Posterior cingulate gyrus (tissue), 11 donors: ENCODE data around the gene ZNF549.

Experiments used
- DNase-seq, 10 donors: peaks; one replicate each; pipeline versions ENCODE4 v3.0.0 to v3.0.0-alpha.2; 2020 to 2021; ENCODE audit warnings: mixed read lengths in 3 of 10
- intact Hi-C: fragments of 100-400 bp; cut with DNase I; formaldehyde crosslinking; loops from one replicate; pipeline ENCODE4 v1.15.1; 2023

The ZNF549 gene

DNA sequence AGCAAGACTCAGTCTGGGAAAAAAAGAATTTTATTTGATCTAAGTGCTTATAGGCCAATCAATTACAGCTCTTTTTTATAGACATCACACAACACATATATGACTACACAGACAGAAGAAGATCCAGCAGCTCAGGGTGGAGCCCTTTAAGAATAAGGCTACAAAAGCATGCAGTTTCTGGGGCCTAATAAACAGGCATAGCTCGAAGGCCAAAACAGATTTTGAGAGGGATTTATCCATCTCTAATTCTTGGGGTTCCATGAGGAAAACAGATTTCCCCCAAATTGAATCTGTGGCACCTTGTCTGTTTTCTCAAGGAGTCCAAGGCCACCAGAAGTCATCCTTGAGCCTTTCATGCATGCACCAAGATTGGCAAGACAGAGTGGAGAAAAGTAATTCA lies 36.4 kb downstream of the ZNF549 start:
- no peak for DNase-seq
- intact Hi-C loops: no loop called here

DNA sequence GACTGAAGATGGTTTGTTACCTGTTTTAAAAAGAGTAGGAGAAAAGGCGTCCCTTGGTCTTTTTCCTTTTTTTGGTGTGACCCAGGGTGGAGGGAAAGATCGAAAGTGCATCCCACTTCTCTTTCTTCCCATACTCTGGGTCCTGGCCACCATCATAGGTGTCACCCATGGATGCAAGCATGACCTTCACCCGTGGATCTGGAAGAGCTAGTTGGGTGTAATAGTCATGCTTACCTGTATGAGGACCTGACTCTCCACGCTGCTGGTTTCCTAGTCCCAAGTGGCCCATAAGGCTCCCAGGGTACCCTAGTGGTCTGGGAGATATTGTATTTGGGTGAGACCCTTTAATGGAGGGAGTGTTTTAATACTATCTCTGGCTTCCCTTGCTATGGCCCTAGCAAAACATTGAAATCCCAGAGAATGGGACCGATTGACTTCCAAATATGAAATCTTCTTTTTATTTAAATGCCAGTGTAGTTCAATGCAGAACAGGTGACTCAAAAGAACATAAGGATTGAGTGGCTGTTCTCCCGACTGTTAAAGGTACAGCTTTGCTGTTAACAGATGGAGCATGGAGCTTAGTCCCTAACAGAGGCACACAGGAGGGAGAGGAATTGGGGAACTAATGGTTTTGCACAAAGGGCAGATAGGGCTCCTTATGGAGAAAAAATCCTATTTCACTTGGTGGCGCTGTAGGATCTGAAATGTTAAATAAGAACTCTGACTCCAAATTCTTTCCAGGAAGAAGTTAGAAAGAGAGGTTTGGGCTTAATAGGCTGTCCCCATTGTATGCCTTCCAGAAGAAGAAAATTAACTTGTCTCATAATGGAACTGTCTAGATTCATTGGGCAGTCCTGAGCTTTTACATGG lies 39.5 kb downstream of the ZNF549 start:
- intact Hi-C loops: no loop called here
- DNase-seq: no peak

DNA sequence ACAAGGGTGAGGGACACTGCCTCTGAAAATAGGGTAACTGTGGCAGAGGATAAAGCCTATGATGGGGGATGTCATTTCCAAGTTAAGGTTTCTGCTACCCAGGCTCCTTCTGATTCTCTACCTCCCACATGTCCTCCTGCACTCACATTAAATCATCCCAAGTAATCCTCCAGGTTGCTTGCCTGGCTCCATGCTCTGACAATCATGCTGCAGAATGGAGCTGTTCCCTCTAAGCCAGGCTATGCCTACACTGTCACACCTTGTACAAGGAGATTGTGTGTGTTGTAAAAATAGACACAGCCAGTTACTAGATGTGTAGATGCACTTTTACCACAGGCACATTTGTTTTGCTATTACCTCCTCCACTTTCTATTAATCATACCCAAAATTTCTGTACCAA lies 43.6 kb downstream of the ZNF549 start:
- no peak for DNase-seq
- intact Hi-C loops: no loop called here

DNA sequence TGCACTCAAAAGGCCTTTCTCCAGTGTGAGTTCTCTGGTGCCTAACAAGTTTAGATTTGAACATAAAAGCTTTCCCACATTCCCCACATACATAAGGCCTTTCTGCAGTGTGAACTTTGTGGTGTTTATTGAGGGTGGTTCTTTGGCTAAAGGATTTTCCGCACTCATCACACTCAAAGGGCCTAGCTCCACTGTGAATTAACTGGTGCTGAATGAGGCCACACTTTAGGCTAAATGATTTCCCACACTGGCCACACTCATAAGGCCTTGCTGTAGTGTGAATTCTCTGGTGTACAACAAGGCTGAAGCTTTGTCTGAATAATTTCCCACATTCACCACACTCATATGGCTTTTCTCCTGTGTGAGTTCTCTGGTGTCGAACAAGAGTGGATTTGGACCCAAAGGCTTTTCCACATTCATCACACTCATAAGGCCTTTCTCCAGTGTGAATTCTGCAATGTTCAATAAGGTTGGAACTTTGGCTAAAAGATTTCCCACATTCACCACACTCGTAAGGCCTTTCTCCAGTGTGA lies 45.3 kb downstream of the ZNF549 start:
- DNase-seq: no peak
- intact Hi-C loops: no loop called here

DNA sequence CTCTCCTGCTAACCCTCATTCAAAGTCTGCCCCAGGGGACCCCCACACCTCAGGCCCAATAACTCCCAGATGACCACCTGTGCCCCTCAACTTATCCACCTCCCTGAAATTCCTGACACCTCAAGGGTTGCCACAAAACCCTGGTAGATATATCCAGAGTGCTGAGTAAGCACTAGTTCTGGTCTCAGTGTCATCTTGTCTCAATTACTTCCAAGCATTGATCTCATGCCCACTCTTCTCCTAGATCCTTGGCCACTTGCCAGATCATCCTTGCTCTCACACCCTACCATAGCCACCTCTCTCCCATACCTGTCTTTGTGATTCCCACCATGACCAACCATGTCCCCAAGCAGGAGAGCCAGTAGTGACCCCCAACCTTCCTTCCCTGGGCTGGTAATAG lies 49.5 kb downstream of the ZNF549 start:
- no peak for DNase-seq
- intact Hi-C loops: loop anchor here (5.0 kb wide), 1 partner anchor 106 kb away; the partner anchor contains the start of gene ZNF551

DNA sequence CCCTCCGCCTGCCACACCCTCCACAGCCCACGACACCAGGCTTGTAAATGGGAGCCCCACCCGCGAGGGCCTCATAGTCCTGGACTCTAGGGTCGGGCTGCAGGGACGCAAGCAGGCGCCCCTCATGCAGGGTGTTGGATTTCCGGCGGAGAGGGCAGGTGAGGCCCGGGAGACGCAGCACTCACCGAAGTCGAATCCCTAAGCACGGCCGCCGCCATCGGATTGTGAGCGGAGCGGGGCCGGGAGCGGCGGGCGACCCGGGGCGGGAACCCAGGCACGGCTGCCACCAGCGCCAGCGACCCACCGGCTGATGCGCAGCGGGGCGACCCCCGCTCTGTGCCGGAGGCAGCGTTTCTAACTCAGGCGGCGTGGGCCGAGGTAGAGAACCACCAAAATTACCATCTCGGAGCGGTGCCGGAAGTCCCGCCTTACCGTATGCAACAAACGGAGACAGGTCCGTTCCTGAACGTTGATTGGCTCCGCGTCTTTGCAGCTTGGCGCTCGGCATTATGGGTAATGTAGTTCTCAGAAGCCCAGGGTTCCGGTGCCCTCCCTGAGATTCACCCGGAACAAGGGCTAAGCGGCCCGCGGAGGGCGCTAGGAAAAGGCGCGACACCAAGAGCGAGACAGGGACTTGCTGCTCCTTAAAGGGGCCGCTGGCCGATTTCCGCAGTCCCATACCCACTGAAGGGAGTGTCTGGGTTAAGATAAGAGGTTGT lies 51.5 kb downstream of the ZNF549 start, which contains the start of gene ZNF416:
Gene ZNF416, minus strand, starts transcription at position 425 of the 719 bp plus-strand sequence. Its CDS starts 207 bp downstream, at position 218.
- intact Hi-C loops: loop anchor here (2.0 to 5.0 kb wide), 2 partner anchors 92 to 104 kb away; partner anchors contain the start of genes ZNF419 and ZNF551
- DNase-seq: peak; percentile 92 to 99 (median 97)

DNA sequence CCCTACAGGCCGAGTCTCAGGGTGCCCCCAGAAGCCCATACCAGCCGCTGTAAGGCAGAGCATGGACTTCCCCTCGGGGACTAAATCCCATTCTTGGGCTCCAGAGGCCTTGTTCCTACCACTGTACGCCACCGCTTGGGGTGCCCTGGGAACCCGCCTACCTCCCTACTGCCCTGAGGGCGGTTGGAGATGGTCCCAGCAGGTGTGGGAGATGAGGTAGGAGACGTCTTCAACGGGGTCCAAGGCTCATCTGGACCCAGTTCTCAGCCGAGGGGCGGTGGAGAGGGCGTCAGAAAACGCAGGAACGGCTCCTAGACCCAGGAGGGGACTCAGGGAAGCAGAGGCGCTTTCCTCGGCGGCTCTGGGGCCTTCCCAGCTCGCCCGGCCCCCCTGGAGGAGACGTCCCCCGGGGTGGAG lies 56.0 kb downstream of the ZNF549 start:
- no peak for DNase-seq
- intact Hi-C loops: no loop called here

DNA sequence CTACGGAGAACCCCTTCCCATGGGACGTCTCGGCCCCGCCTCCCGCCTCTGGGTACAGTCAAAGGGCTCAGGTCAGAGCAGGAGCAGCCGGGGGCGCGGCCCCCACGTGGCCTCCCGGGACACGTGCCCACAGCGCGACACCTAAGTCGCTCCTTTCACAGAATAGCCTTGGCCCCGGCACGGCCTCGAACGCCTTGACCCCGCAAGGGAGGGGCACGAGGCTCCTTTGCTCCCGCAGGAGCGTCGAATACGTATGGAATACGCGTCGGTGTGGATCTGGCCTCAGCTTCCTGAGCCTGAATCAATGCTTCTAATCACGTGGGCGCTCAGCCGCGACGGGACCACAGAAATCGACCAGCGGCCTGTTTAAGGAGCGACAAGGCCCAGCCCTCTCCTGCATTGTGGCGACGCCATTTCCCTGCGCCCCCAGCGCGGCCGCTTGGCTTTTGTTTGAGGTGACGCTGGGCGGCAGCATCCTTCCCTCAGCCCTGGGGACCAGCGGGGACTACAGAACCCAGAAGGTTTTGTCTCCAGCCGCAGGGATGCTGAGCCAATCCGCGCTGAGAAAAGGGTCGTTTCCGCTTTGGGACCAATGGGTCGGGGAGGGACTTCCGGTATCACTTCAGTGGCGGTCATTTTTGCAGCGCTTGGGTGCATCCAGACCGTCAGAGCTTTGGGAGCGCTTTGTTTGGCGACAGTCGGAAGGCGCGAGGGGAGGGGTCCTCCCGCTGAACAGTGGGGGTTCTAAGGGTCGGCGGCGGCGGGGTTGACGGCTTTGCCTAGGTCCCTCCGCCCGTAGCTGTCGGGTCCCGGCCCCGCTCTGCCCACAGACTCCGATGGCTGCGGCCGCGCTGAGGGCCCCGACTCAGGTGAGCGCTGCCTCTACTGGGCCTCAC lies 56.6 kb downstream of the ZNF549 start, which contains the start of gene ZIK1:
Gene ZIK1, plus strand, starts transcription at position 625 of the 896 bp plus-strand sequence. Its CDS starts 212 bp downstream, at position 837.
- DNase-seq: peak; percentile 93 to 99 (median 96)
- intact Hi-C loops: no loop called here

DNA sequence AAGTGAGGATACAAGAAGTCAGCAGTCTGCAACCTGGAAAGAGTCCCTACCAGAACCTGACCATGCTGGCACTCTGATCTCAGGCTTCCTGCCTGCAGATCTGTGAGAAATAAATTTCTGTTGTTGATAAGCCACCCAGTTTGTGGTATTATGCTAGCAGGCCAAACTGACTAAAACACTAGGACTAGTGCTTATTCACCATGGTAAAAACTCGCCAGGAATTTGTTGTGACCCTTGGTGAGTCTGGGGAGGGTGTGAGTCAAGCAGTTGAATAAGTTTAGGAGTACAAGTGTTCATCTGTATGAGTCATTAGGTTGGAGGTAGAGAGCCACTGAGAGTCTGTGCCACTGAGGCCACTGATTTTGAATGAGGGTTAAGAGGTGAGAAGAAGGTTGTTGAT lies 60.4 kb downstream of the ZNF549 start:
- intact Hi-C loops: no loop called here
- no peak for DNase-seq

DNA sequence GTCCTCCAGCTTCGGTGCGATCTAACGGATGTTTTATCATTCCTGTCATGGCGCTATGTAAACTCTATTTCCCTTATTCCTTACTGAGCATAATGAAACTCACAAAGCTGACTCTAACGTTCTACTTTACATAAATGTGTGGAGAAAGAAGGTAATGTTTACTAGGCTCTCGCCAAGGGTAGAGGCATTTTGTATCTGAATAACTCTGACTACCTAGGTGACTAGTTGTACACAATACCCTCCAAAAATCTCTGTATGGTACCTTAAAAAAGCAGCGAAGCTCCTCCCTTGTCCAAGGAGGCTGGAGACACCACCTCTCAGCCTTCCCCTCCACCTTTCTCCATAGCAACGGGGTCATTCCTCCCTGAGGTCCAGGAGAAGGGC lies 72.2 kb downstream of the ZNF549 start:
- intact Hi-C loops: no loop called here

DNA sequence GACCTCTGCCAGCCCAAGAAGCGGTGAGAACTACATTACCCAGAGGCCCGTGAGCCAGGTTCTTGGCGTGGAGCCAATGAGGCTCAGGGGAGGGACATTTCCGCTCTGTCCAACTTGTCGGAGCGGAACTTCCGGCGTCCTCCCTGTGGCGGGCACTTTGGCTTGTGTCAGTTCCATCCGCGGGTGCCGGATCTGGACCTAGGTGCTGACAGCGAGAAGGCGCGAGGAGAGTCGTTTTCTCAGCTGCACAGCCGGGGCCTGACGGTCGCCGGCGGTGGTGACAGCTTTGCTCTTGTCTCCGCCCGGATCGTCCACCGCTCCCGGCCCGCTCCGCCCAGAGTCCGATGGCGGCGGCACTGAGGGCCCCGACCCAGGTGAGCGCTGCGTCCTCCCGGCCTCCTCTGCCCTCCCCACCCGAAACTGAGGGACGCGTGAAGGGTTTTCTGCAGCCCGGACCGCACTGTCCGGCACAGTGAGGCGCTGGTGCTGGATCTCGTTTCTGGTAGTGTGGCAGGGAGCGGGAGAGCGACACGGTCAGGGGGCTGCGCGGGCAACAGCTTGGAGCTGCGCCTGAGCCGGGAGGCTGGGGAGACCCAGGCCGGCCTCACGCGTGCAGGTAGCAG lies 72.7 kb downstream of the ZNF549 start, which contains the start of gene ZNF530:
Gene ZNF530, plus strand, starts transcription at position 125 of the 623 bp plus-strand sequence. CDS start 4,461 bp downstream, outside the sequence.
- DNase-seq: peak; percentile 88 to 99 (median 95)
- intact Hi-C loops: no loop called here

More for the DNA sequence above, 72.2 kb downstream of the ZNF549 start:
- DNase-seq: no peak

DNA sequence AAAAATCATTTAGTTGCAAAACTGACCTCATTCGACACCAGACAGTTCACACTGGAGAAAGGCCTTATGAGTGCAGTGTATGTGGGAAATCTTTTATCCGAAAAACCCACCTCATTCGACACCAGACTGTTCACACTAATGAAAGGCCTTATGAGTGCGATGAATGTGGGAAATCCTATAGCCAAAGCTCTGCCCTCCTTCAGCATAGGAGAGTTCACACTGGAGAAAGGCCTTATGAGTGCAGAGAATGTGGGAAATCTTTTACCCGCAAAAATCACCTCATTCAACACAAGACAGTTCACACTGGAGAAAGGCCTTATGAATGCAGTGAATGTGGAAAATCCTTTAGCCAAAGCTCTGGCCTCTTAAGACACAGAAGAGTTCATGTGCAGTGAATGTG lies 79.8 kb downstream of the ZNF549 start:
- intact Hi-C loops: no loop called here
- no peak for DNase-seq
